HG03097 (cell line): ENCODE results near the gene GPR107.
"Not testable (repeated sequence)": the region's sequence is repeated elsewhere in the genome, so short reads cannot be mapped to it uniquely, and the experiment has no call there.

Experiments used
- ATAC-seq: cut with Tn5 transposase; IDR thresholded peaks from one replicate; pipeline ENCODE4 v1.9.1; 2021; ENCODE audit not compliant: unreplicated experiment, low FRiP score

Gene GPR107

DNA sequence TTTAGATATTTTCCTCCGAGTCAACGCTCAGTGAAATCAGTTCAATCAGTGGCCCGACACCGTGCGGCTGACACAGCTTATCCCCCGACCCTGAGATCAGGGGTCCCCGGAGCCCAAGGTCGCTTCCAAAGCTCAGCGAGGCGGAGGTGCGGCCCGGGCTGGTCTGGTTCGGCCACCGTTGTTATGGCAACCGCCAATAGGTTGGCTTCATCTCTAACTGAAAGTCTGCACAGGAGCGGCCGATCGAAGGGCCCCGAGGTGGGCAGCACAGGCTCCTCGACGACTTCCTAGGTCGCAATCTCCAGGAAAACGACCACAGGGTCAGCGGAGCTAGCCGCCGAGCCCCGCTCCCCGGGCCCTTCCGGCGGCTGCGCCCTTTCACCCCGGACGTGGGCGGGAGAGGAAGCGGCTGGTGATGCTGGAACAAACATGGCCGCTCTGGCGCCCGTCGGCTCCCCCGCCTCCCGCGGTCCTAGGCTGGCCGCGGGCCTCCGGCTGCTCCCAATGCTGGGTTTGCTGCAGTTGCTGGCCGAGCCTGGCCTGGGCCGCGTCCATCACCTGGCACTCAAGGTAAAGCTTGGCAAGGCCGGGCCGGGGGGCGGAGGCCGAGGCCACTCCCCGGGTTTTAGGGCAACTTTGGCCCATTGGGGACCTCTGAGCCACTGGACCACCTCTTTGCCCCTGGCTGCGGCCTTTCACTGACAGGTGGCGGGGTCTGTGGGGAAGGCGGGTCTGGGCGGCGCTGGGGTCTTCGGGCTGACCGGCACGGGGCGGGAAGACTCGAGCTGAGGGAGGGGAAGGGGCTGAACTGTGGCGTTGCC, at the start of gene GPR107:
Gene GPR107, plus strand, starts transcription at position 403 of the 821 bp plus-strand sequence. Its CDS starts 27 bp downstream, at position 430.
- ATAC-seq = peak; percentile 53

DNA sequence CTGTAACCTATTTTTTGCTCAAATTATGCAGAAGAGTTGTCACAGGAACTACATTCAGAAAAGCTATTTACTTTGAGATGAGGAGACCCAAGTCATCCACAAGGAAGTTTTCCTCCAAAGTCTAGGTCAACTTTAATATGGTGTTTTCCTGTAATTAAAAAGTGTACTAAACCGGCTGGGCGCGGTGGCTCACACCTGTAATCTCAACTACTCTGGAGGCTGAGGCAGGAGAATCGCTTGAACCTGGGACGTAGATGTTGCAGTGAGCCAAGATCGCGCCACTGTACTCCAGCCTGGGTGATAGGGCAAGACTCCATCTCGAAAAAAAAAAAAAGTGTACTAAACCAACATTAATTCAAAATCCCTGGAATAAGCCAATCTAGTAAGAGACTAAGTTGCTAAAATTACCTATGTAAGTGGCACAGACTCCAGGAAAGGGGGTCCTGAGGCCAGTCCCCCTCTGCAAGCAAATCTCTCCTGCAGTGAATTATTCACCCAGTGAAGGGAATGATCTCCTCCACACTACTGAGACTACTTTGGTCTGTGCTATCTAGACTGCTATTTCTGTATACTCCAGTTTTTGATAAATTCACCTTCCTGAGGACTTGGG, 49.7 kb upstream of the GPR107 start:
- ATAC-seq = no peak

DNA sequence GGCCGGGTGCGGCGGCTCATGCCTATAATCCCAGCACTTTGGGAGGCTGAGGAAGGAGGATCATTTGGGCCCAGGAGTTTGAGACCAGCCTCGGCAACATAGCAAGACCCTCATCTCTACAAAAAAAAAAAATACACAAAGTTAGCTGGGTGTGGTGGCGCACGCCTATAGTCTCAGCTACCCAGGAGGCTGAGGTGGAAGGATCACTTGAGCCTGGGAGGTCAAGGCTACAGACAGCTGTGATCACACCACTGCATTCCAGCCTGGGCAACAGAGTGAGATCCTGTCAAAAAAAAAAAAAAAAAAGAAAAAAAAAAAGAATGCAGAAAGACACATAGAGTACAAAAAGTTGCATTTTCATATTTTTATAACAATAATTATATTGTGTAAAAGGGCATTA, 46.8 kb upstream of the GPR107 start:
- not testable (repeated sequence) for ATAC-seq

DNA sequence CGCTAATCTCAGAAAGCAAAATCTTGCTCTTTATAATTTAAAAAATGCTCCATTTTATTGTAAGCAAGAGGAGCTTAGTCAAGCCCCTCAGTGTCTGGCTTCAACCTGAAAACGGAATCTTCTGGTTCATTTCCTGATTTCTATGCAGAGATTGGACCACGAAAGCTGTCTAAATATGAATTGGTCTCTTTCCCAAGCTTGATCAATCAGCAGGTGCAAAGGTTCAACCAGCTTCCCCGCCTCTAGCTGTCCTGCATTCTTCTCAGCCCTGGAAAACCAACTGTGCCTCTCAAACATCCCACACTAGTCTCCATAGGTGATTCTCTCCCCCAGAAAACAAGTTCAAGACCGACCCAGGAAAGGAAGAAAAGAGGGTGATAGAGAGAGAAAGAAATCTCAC, 45.2 kb upstream of the GPR107 start:
- no peak for ATAC-seq

DNA sequence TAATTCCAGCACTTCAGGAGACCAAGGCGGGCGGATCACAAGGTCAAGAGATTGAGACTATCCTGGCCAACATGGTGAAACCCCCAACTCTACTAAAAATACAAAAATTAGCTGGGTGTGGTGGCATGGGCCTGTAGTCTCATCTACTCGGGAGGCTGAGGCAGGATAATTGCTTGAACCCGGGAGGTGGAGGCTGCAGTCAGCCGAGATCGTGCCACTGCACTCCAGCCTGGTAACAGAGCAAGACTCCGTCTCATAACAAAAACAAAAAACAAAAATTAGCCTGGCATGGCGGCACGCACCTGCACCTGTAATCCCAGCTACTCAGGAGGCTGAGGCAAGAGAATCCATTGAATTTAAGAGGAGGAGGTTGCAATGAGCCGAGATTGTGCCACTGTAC, 44.2 kb upstream of the GPR107 start:
- ATAC-seq = not testable (repeated sequence)

DNA sequence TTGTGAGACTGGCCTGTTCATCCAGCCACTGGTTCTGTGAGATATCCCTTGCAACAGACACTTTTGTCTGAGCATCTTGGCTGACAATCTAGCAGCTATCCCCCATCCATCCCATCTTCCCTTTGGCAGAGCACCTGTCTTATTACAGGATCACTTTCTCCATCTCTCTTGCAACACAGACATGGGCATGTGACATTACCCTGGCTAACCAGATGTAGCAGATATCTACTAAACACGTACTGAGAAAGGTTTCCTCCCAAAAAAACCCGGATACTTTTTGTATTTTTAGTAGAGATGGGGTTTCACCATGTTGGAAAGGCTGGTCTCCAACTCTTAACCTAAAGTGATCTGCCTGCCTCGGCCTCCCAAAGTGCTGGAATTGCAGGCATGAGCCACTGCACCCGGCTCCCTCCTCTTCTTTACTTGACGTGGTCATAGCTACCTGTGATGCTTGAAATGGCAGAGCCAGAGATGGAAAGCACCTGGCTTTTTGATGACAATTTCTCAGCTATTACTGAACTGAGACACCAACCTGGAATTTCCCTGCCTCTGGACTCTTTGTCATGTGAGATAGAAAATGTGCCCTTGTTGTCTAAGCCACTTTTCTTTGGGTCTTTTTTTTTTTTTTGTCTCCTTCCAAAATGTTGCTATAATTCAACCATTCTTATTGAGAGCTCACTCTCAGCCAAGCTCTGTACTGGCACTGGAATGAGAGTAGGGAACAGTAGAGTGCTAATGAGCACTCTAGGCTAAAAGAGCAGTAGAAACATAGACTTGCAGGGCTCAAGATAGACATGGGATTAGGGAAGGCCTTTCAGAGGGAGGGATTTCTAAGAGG, 43.3 kb upstream of the GPR107 start:
- ATAC-seq = no peak

DNA sequence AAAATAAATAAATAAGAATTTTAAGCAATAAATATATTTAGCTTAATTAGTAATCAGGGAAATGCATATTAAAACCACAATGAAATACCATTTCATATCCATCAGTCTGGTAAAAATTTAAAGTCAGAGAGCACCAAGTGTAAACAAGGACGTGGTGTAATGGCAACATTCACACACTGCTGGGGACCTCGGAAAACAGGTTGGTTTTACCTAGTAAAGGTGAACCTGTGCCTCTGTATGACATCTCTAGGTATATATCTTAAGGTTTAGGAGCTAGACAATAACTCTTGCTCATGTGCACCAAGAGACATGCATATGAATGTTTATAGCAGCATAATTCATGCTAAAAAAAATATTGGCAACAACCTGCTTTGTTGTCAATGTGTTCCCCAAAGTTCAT, 40.4 kb upstream of the GPR107 start:
- no peak for ATAC-seq

DNA sequence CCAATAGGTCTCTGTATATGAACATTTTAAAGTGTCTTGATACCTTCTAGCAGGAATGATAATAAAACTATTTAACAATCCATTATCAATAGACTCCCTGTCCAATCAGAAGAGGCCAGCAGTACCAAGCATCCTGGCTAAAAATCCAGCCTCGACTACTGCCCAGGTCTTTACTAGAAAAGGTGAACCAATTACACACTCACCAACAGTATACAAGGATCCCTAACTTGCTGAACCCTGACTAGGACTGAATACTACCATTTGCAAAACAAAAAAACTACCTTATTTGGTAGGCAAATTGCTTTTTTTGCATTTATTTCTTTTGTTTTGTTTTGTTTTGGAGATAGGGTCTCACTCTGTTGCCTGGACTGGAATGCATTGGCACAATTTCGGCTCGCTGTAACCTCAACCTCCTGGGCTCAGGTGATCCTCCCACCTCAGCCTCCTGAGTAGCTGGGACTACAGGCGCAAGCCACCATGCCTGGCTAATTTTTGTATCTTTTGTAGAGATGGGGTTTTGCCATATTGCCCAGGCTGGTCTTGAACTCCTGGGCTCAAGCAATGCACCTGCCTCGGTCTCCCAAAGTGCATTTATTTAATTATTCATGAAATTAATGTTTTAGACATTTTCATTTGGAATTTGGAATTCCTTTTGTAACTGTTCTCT, 38.2 kb upstream of the GPR107 start:
- no peak for ATAC-seq

DNA sequence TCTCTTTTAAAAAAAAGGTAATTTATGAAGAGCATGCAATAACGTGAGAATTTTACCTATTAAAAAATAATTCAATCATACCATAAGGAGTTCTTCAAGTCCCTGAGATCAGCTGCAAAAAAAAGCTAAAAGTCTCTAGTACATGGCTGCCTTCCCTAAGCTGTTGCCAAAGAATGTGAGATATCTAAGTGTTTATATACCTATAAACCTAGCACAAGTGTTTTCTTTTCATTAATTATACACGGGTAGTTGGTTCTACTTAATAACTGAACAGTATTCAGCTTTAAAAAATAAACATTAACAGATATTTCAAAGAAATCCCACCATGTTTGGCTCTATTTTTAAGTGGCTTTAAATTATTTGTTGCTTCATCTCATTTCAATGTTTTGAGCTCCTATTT, 36.6 kb upstream of the GPR107 start:
- ATAC-seq = no peak

DNA sequence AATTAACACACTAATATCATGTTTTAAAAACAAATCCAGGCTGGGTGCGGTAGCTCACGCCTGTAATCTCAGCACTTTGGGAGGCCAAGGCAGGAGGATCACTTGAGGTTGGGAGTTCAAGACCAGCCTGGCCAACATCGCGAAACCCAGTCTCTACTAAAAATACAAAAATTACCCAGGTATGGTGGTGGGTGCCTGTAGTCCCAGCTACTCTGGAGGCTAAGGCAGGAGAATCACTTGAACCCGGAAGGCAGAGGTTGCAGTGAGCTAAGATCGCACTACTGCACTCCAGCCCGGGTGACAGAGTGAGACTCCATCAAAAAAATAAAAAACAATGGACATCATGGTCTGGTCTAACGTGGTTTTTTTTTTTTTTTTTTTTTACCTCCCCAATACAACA, 36.2 kb upstream of the GPR107 start:
- not testable (repeated sequence) for ATAC-seq

DNA sequence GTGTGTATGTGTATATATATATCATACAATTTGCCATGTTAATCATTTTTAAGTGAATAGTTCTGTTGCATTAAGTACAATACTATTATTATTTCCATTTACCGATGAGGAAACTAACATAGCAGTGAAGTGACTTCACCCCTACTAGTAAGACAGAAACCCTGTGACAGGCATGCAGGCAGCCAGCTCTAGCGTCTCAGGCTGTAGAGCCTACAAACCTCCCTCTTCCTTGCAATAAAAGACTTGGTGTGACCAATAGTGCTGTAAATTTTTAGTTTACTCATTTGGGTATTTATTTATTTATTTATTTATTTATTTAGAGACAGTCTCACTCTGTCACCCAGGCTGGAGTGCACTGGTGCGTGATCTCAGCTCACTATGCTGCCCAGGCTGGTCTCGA, 35.4 kb upstream of the GPR107 start:
- ATAC-seq = no peak

DNA sequence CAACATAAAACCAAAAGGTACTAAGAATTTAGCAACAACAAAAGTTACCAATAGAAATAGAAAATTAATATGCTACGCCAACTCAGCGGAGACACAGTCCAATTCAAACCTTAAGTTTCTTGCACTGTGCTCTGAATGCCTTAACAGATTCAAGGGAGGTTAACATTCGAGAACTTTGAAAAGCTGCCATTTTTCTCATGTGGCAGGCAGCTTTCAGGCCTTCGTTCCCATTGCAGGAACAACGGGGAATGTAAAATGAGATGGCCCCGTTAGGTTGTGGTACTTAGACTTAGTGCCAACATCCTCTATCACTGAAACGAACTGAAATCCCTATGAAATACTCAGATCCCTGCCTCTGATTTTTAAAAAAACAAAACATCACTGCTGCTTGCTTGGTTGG, 33.1 kb upstream of the GPR107 start:
- no peak for ATAC-seq

DNA sequence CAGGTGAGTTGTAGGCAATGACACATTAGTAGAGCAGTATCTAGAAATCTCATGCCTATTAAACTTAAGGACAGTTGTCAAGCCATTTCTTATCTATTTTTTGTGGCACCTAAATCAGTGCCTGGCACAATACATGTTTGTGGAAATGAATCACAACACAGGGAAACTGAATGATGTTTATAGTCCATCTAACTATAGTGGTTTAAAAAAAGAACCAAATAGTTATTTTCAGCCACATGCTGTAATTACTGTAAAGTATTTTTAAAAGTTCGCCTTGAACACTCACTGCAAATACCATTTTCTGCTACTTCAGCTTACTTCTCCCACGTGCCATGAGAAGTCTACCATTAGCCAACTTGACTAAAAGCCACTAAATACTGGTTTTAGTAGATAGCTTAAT, 32.6 kb upstream of the GPR107 start:
- no peak for ATAC-seq

DNA sequence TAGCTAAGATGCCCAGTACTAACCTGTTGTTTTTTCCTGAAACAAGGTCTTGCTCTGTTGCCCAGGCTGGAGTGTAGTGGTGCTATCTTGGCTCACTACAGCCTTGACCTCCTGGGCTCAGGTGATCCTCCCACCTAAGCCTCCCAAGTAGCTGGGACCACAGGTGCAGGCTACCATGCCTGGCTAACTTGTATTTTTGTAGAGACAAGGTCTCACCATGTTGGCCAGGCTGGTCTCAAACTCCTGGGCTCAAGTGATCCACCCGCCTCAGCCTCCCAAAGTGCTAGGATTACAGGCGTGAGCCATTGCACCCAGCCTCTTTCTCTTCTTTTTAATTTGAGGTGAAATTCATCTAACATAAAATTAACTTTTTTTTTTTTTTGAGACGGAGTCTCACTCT, 31.9 kb upstream of the GPR107 start:
- ATAC-seq = not testable (repeated sequence)

DNA sequence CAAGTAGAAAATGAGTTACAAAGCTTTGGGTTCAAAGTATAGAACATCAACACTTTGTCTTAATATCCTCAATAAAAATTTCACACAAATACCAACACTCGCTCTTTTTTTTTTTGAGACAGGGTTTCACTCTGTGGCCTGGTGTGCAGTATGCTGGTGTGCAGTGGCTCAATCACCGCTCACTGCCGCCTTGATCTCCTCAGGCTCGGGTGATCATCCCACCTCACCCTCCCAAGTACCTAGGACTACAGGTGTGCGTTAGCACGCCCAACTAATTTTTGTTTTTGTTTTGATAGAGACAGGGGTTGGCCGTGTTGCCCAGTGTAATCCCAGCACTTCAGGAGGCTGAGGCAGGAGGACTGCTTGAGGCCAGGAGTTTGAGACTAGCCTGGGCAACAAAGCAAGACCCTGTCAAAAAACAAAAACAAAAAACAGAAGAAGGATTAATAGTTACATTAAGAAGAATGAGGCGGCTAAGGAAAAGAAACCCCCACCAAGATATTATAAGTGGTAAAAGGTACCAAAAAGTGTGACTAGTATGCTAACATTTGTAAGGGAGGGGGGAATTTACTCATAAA, 31.1 kb upstream of the GPR107 start:
- ATAC-seq = no peak

DNA sequence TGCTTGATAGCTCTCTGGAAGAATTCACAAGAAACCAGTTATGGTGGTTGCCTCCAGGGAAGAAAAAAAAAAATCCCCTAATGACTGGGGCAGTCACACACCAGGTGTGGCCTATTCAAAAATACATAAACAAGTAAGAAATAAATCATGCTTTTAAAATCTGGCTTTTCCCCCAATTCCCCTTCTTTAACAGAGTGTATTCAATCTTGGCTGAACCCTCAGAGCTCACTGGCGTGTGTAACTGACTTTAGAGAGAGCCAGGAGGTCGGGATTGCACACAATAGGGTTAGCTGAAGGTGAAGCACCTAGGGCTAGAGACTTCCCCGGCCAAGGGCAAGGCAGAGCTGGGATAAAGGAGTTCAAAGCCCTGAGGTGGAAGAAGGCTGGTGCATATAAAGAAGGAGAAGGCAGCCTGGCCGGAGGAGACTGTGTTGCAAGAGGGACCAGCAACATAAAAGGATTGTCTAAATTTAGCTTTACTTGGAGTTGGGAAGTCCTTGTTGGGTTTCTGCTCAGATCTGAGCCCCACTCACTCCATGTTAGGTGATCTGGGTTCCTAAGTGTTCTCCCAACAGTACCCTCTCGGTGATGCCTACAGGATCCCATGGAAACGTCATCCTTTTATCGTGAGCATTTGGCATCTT, 30.4 kb upstream of the GPR107 start:
- peak; percentile 53 for ATAC-seq

DNA sequence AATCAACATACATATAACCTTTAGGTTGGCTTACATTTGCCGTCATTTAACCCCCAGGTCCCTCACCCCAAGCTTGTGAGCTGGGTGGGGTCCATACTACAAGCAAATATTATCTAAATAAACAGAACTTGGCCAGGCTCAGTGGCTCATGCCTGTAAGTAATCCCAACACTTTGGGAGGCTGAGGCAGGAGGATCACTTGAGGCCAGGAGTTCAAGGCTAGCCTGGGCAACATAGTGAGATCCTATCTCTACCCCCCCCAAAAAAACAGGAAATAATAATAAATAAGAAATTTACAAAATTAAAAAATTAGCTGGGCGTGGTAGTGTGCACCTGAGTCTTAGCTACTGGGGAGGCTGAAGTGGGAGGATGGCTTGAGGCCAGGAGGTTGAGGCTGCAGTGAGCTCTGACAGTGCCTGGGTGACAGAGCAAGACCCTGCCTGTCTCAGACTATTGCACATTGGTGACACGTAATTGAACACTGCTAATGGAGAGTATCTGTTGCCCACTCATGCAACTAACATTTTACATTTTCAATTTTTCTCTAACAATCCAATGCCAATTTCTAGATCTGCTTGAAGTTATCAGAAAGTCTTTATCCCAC, 29.6 kb upstream of the GPR107 start:
- no peak for ATAC-seq

DNA sequence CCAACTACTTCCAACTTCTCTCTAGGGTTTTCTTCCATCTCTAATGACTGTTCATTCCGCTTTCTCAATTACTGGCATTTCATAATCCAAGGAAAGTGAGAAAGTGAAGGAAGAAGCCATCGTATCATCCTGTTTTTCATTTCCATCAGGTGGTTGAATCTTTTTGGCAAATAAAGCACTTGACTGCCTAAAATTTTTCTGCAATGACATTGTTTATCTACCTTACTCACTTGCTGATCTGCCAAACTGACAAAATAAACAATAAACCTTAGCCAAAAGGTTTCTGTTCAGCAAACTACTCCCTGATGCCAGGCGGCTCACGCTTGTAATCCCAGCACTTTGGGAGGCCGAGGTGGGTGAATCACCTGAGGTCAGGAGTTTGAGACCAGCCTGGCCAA, 29.1 kb upstream of the GPR107 start:
- ATAC-seq = no peak

DNA sequence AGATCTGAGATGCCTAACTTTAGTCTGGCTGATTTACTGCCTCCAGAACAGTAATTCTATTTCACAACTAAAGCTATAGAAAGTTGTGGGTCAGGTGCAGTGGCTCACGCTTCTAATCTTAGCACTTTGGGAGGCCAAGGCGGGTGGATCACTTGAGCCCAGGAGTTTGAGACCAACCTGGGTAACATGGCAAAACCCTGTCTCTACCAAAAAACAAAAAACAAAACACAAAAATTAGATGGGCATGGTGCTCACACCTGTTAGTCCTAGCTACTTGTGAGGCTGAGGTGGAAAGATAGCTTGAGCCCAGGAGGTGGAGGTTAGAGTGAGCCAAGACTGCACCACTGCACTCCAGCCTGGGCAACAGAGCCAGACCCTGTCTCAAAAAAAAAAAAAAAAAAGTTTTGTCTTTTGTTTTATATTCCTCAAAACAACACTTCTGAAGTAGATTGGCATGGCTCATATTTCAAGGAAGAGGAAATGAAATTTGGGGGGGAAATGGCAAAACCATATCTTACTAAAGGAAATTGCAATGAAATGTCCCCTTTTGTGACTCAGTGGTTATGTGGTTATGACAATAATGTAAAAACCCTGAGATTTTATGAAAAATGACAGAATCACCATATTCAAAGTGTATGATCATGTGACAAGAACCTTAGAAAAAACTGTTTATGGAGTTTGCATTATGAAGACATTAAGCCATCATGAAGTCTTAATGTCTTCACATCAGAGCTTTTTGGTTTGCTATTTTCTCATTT, 26.9 kb upstream of the GPR107 start:
- ATAC-seq = no peak
